Neural cell (in vitro differentiated cells): ENCODE data around the gene ANKMY1.

ENCODE experiments used
- EP300 ChIP-seq: fragments of 450-650 bp; conservative IDR thresholded peaks from 2 replicates; pipeline ENCODE4 v1.6.1; 2014; ENCODE audit warnings: antibody characterized with exemption, mild to moderate bottlenecking, moderate library complexity; ENCODE audit not compliant: poor library complexity, severe bottlenecking
- EZH2 ChIP-seq: fragments of 200-600, 300-800 bp; shearing (Covaris generic), sonication (generic); IDR thresholded peaks from 2 replicates; pipeline ENCODE4 v1.6.1; 2014; ENCODE audit warnings: antibody characterized with exemption, low read length, borderline replicate concordance, mild to moderate bottlenecking; ENCODE audit not compliant: insufficient read depth, poor library complexity, severe bottlenecking
- POLR2AphosphoS5 ChIP-seq: IDR thresholded peaks from 2 replicates; pipeline ENCODE4 v1.6.1; 2012
- RAD21 ChIP-seq: fragments of 450-650 bp; conservative IDR thresholded peaks from 2 replicates; pipeline ENCODE4 v1.6.1; 2014; ENCODE audit warnings: antibody characterized with exemption, mild to moderate bottlenecking, moderate library complexity
- SMC3 ChIP-seq: fragments of 450-650 bp; conservative IDR thresholded peaks from 2 replicates; pipeline ENCODE4 v1.6.1; 2014; ENCODE audit warnings: antibody characterized with exemption, mild to moderate bottlenecking, moderate library complexity; ENCODE audit not compliant: poor library complexity
- TF ChIP-seq, protein P1 (sequence below): fragments of 450-650 bp; IDR thresholded peaks from 2 replicates; pipeline ENCODE4 v1.5.1; 2014; ENCODE audit warnings: antibody characterized with exemption, mild to moderate bottlenecking, moderate library complexity; ENCODE audit not compliant: poor library complexity, severe bottlenecking
- TF ChIP-seq, protein P2 (sequence below): IDR thresholded peaks from 2 replicates; pipeline ENCODE4 v1.6.1; 2012; ENCODE audit warnings: borderline replicate concordance

DNA sequence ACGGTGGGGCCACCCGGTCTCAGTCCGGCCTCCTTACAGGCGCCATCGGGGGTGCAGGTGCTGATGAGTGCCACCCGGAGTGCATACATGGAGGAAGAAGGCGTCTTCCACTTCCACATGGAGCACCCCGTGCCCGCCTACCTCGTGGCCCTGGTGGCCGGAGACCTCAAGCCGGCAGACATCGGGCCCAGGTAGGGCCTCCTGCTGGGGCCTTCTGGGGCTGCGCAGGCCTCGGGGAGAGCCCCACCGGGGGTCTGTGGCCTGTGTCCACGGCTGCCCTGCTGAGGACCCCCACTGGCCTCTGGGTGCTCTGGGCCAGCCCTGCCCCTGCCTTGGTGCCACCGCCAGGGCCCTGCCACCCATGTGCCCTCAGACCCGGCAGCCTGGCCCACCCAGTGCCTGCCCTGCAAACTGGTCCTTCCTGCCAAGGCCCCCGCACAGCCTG, 15.3 kb upstream of the ANKMY1 start:
- TF ChIP-seq, protein P1, sequence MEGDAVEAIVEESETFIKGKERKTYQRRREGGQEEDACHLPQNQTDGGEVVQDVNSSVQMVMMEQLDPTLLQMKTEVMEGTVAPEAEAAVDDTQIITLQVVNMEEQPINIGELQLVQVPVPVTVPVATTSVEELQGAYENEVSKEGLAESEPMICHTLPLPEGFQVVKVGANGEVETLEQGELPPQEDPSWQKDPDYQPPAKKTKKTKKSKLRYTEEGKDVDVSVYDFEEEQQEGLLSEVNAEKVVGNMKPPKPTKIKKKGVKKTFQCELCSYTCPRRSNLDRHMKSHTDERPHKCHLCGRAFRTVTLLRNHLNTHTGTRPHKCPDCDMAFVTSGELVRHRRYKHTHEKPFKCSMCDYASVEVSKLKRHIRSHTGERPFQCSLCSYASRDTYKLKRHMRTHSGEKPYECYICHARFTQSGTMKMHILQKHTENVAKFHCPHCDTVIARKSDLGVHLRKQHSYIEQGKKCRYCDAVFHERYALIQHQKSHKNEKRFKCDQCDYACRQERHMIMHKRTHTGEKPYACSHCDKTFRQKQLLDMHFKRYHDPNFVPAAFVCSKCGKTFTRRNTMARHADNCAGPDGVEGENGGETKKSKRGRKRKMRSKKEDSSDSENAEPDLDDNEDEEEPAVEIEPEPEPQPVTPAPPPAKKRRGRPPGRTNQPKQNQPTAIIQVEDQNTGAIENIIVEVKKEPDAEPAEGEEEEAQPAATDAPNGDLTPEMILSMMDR, result no peak
- TF ChIP-seq POLR2AphosphoS5 (no peak), EZH2 (no peak), SMC3 (no peak), EP300 (no peak), RAD21 (no peak)
- TF ChIP-seq, protein P2, sequence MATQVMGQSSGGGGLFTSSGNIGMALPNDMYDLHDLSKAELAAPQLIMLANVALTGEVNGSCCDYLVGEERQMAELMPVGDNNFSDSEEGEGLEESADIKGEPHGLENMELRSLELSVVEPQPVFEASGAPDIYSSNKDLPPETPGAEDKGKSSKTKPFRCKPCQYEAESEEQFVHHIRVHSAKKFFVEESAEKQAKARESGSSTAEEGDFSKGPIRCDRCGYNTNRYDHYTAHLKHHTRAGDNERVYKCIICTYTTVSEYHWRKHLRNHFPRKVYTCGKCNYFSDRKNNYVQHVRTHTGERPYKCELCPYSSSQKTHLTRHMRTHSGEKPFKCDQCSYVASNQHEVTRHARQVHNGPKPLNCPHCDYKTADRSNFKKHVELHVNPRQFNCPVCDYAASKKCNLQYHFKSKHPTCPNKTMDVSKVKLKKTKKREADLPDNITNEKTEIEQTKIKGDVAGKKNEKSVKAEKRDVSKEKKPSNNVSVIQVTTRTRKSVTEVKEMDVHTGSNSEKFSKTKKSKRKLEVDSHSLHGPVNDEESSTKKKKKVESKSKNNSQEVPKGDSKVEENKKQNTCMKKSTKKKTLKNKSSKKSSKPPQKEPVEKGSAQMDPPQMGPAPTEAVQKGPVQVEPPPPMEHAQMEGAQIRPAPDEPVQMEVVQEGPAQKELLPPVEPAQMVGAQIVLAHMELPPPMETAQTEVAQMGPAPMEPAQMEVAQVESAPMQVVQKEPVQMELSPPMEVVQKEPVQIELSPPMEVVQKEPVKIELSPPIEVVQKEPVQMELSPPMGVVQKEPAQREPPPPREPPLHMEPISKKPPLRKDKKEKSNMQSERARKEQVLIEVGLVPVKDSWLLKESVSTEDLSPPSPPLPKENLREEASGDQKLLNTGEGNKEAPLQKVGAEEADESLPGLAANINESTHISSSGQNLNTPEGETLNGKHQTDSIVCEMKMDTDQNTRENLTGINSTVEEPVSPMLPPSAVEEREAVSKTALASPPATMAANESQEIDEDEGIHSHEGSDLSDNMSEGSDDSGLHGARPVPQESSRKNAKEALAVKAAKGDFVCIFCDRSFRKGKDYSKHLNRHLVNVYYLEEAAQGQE, result no peak
